OCI-LY7 (cell line): ENCODE results near the gene GPR37. TPM values are rescaled to one million over a fixed set of nuclear protein-coding genes. Genes with fewer than 3 reads are reported as not detected.

Experiments used
- BruUV-seq: library from RNA; stranded (reverse); fragments of 400-500 nt; replicated peaks from 2 replicates; lab custom pipeline; 2021; lab: Mats Ljungman, UMichigan
- CTCF ChIA-PET: fragments of 300-600 bp; sonication (Branson Sonifier 250); formaldehyde crosslinking; loops from one replicate; lab custom pipeline; 2022; ENCODE audit warnings: antibody characterized with exemption; ENCODE audit not compliant: unreplicated experiment; lab: Charles Lee
- POLR2A ChIA-PET: fragments of 300-600 bp; sonication (Branson Sonifier 250); formaldehyde crosslinking; loops from one replicate; lab custom pipeline; 2022; ENCODE audit warnings: antibody characterized with exemption; lab: Charles Lee
- DNase-seq: peaks from one replicate; pipeline ENCODE4 v3.0.0-alpha.2; 2015; ENCODE audit warnings: low spot score
- H2AFZ ChIP-seq: fragments of 200-600 bp; sonication (generic), shearing (Covaris generic); 2 replicates; pipeline ENCODE4 v1.6.1; 2014; ENCODE audit warnings: mild to moderate bottlenecking, antibody characterized with exemption, low read length, moderate library complexity
- H3K27ac ChIP-seq: fragments of 200-600 bp; sonication (generic); 2 replicates; pipeline ENCODE4 v1.5.1; 2014; ENCODE audit warnings: mixed run types, low read depth, mild to moderate bottlenecking, moderate library complexity, low read length, inconsistent platforms; ENCODE audit not compliant: poor library complexity, severe bottlenecking
- H3K36me3 ChIP-seq: fragments of 200-600 bp; sonication (generic); 2 replicates; pipeline ENCODE4 v1.6.1; 2014; ENCODE audit warnings: mild to moderate bottlenecking, antibody characterized with exemption, low read length, moderate library complexity, mixed read lengths; ENCODE audit not compliant: insufficient read depth
- H3K4me1 ChIP-seq: fragments of 200-600 bp; sonication (generic); 2 replicates; pipeline ENCODE4 v1.5.1; 2014; ENCODE audit warnings: mild to moderate bottlenecking, low read length; ENCODE audit not compliant: insufficient read depth, poor library complexity, severe bottlenecking
- H3K4me2 ChIP-seq: fragments of 200-600 bp; sonication (generic); 2 replicates; pipeline ENCODE4 v1.6.1; 2014; ENCODE audit warnings: mild to moderate bottlenecking, low read length
- H3K4me3 ChIP-seq: fragments of 200-600 bp; sonication (generic); 2 replicates; pipeline ENCODE4 v1.5.1; 2014; ENCODE audit warnings: mild to moderate bottlenecking, low read depth, low read length; ENCODE audit not compliant: poor library complexity, severe bottlenecking
- H3K79me2 ChIP-seq: fragments of 200-600 bp; sonication (generic); 2 replicates; pipeline ENCODE4 v1.6.1; 2016; ENCODE audit warnings: low read depth, mild to moderate bottlenecking, low read length, moderate library complexity, mixed read lengths; ENCODE audit not compliant: insufficient read depth
- H3K9me2 ChIP-seq: fragments of 200-600 bp; sonication (generic); 2 replicates; pipeline ENCODE4 v1.6.1; 2016; ENCODE audit warnings: mild to moderate bottlenecking, low read length, mixed read lengths; ENCODE audit not compliant: insufficient read depth
- H3K9me3 ChIP-seq: fragments of 200-600 bp; sonication (generic); 2 replicates; pipeline ENCODE4 v1.6.1; 2014; ENCODE audit warnings: mild to moderate bottlenecking, mixed run types, low read length, mixed read lengths
- H4K20me1 ChIP-seq: fragments of 200-600 bp; sonication (generic); 2 replicates; pipeline ENCODE4 v1.6.1; 2014; ENCODE audit warnings: mild to moderate bottlenecking, antibody characterized with exemption, low read length, moderate library complexity, mixed read lengths; ENCODE audit not compliant: insufficient read depth
- EZH2phosphoT487 ChIP-seq: fragments of 200-600 bp; sonication (generic); IDR thresholded peaks from 2 replicates; pipeline ENCODE4 v1.6.1; 2018; ENCODE audit warnings: low read depth, borderline replicate concordance, mild to moderate bottlenecking, mixed run types, antibody characterized with exemption, low read length, moderate library complexity, mixed read lengths
- intact Hi-C: fragments of 100-400 bp; cut with micrococcal nuclease; formaldehyde crosslinking; loops from one replicate; pipeline ENCODE4 v1.10.0; 2022; ENCODE audit not compliant: unreplicated experiment
- total RNA-seq, 2 experiments: library from RNA; depleted of rRNA in 1 of 2; stranded (reverse); fragments of >200 nt in 1 of 2; shearing (Covaris generic) in 1 of 2; gene quantifications; 2 replicates each; pipeline ENCODE4 v1.2.3, GENCODE V29; 2014 to 2022
- TF ChIP-seq, protein P1 (sequence below): fragments of 200-600 bp; sonication (generic); conservative IDR thresholded peaks from 2 replicates; pipeline ENCODE4 v1.5.1; 2014; ENCODE audit warnings: mild to moderate bottlenecking, antibody characterized with exemption, low read length, moderate library complexity, mixed read lengths

The GPR37 gene
- total RNA-seq, 2 experiments from 2014 or later, result not detected

DNA sequence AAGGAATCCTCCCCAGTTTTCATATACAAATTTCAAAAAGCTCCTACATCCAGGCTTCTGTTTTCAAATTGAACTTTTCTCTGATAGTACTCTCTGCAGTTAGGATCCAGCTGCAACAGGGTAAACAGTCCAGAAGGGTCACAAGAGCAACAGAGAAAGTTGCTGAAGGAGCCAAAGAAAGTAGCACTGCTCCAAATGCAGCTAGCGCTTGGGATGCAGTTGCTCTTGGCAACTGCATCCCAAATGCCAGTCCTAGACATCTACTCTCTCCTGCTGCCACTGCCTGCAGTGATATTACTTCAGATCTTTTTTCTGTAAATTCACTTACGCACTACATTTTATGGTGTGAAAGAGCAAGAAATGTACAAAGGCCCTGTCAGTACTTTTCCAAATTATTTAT lies 14.6 kb downstream of the GPR37 start:
- H3K79me2 ChIP-seq, result no peaks in the 10 kb centered on the region
- no peaks in the 10 kb centered on the region for H3K36me3 ChIP-seq
- TF ChIP-seq, protein P1, sequence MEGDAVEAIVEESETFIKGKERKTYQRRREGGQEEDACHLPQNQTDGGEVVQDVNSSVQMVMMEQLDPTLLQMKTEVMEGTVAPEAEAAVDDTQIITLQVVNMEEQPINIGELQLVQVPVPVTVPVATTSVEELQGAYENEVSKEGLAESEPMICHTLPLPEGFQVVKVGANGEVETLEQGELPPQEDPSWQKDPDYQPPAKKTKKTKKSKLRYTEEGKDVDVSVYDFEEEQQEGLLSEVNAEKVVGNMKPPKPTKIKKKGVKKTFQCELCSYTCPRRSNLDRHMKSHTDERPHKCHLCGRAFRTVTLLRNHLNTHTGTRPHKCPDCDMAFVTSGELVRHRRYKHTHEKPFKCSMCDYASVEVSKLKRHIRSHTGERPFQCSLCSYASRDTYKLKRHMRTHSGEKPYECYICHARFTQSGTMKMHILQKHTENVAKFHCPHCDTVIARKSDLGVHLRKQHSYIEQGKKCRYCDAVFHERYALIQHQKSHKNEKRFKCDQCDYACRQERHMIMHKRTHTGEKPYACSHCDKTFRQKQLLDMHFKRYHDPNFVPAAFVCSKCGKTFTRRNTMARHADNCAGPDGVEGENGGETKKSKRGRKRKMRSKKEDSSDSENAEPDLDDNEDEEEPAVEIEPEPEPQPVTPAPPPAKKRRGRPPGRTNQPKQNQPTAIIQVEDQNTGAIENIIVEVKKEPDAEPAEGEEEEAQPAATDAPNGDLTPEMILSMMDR, result no peak
- TF ChIP-seq EZH2phosphoT487, result no peak
- H3K9me2 ChIP-seq, result no peaks in the 10 kb centered on the region
- H4K20me1 ChIP-seq, result no peaks in the 10 kb centered on the region
- CTCF ChIA-PET, result no interaction called here
- POLR2A ChIA-PET, result no interaction called here
- intact Hi-C loops, result no loop called here
- no peak overlapping the region for H3K4me3 ChIP-seq
- no peak overlapping the region for H3K4me2 ChIP-seq
- H3K27ac ChIP-seq, result no peak overlapping the region
- H3K9me3 ChIP-seq, result no peaks in the 10 kb centered on the region
- DNase-seq, result no peak
- H3K4me1 ChIP-seq, result no peaks in the 10 kb centered on the region
- no peak overlapping the region for H2AFZ ChIP-seq
- no TSS peak for BruUV-seq

DNA sequence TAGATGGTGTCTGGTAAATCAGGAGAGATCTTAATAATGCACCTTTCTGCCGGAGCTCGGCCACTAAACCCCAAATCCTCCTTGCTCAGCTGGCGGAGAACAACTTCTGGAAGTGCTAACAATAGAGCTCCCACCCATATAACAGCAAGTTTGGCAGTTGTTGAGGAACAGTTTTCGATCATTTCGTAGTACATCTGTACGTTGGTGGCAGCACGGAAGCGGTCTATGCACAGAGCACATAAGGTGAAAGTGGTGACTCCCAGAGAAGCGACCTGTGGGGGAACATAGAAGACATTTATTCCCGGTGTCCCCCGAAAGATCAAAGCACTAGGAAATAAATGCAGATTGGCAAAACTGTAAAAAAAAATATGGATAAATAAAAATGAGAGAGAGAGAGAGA lies 18.5 kb downstream of the GPR37 start:
- CTCF ChIA-PET, result no interaction called here
- Histone ChIP-seq H3K79me2 (no peaks in the 10 kb centered on the region), H3K4me1 (no peaks in the 10 kb centered on the region), H3K4me2 (no peak overlapping the region), H3K36me3 (no peaks in the 10 kb centered on the region), H3K9me2 (no peaks in the 10 kb centered on the region), H2AFZ (no peak overlapping the region), H3K9me3 (no peaks in the 10 kb centered on the region), H4K20me1 (no peaks in the 10 kb centered on the region), H3K4me3 (no peak overlapping the region), H3K27ac (no peak overlapping the region)
- BruUV-seq, result no TSS peak
- POLR2A ChIA-PET, result no interaction called here
- intact Hi-C loops, result no loop called here
- TF ChIP-seq, protein P1, result no peak
- no peak for TF ChIP-seq EZH2phosphoT487
- DNase-seq, result no peak

DNA sequence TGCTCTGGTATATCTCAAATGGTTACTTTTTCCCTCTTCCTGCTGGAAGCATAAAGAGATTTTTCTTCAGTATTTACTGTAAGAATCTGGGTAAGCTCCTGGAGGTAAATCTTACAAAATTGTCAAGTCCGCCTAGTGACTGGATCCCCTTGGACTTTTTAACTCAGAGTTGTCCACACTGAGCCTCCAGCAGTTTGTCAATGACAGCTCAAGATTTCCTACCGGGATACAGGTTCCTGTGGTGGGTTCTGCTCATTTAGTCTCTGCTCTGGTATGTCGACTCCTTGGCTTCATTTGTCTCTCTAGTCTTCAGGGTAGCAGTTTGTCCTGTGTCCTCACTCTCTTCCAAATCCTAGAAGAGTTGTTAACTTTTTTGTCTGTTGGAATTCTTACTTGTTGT lies 27.0 kb downstream of the GPR37 start:
- Histone ChIP-seq H3K27ac (no peak overlapping the region), H3K36me3 (no peaks in the 10 kb centered on the region), H3K4me1 (no peaks in the 10 kb centered on the region), H4K20me1 (no peaks in the 10 kb centered on the region), H3K9me3 (no peaks in the 10 kb centered on the region), H3K79me2 (no peaks in the 10 kb centered on the region), H3K9me2 (no peaks in the 10 kb centered on the region), H3K4me3 (no peak overlapping the region), H3K4me2 (no peak overlapping the region), H2AFZ (no peak overlapping the region)
- ChIA-PET CTCF (no interaction called here), POLR2A (interaction anchor here (0.5 kb wide), 1 partner anchor 20 kb away, joined by 6 read pairs; no protein-coding TSS in a partner anchor)
- no peak for DNase-seq
- no TSS peak for BruUV-seq
- intact Hi-C loops, result no loop called here
- TF ChIP-seq, protein P1, result no peak
- TF ChIP-seq EZH2phosphoT487, result no peak
